ENCODE measurements around the gene TNFSF13B. TPM values are rescaled to one million over a fixed set of nuclear protein-coding genes. Genes with fewer than 3 reads are reported as not detected.

TNFSF13B gene
- total and polyA plus RNA-seq, 7 donors, result 0.23 to 1.5 (median 0.80) TPM

DNA sequence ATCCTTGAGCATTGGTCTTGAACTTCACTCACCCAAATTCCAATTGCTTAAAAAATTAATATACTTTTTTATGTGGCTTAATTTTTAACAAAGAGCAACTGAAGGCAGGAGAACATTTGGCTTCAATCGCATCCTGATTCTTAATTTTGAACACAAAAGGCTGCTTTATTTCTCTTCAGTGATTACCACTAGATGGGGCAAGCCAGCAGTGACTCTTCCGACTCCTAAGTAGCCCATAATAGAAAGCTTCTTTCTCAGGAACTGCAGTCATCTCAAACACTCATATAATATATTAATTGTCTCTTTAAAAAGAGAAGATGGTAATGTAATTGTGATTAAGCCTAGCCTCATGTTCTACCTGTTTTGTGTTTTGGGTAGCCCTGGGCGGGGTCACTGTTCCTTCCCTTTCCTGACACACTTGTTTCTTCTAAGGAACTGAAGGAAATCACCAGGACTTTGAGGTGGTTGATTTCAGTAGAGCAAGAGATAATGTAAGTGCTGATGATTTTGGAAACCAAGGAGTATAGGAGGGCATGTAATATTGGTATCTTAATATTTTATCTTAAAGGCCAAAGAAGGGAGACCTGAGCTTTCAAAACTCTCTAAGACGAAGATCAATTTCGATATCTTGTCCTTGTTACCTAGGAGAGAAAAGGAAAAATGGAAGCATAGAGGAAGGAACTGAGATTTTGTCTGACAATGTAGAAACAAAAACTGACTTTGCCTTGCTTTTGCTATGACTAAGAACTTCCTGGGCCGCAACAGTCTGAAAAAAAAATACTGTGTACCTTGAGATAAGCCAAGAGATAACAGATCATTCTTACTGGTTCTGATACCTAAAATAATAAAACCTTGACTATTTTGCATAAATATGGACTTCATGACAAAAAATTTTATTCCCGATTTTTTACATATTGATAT, 73.1 kb downstream of the TNFSF13B start:
- H3K4me3 ChIP-seq, result no peak overlapping the region
- H3K27ac ChIP-seq, result no peak overlapping the region
- no peak for DNase-seq
- intact Hi-C loops (cut with DNase I), result no loop called here
- H3K9me3 ChIP-seq, result no peaks in the 10 kb centered on the region
- TF ChIP-seq, protein P1, sequence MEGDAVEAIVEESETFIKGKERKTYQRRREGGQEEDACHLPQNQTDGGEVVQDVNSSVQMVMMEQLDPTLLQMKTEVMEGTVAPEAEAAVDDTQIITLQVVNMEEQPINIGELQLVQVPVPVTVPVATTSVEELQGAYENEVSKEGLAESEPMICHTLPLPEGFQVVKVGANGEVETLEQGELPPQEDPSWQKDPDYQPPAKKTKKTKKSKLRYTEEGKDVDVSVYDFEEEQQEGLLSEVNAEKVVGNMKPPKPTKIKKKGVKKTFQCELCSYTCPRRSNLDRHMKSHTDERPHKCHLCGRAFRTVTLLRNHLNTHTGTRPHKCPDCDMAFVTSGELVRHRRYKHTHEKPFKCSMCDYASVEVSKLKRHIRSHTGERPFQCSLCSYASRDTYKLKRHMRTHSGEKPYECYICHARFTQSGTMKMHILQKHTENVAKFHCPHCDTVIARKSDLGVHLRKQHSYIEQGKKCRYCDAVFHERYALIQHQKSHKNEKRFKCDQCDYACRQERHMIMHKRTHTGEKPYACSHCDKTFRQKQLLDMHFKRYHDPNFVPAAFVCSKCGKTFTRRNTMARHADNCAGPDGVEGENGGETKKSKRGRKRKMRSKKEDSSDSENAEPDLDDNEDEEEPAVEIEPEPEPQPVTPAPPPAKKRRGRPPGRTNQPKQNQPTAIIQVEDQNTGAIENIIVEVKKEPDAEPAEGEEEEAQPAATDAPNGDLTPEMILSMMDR (IDR thresholded peaks at IDR 0.05), result peak; percentile 38
- no peaks in the 10 kb centered on the region for H3K36me3 ChIP-seq (ENCODE audit: insufficient read depth in 1 of 2, low read depth in 1 of 2)
- 61 to 64% (median 62%) methylated on average over 7 of the region's 7 CpGs for WGBS, 3 donors
- no peak for ATAC-seq
- no peaks in the 10 kb centered on the region for H3K4me1 ChIP-seq
- H3K27me3 ChIP-seq (ENCODE audit: insufficient read depth in 3 of 3, low read length in 2 of 3), result peaks cover 0 to 2% (median 0%) of the 10 kb centered on the region in 3 donors

- Histone ChIP-seq H3K36me3 (ENCODE audit: insufficient read depth in 1 of 2, low read depth in 1 of 2) (no peaks in the 10 kb centered on the region), H3K9me3 (no peaks in the 10 kb centered on the region), H3K27me3 (ENCODE audit: insufficient read depth in 3 of 3, low read length in 2 of 3) (no peaks in the 10 kb centered on the region), H3K27ac (no peak overlapping the region), H3K4me1 (no peaks in the 10 kb centered on the region), H3K4me3 (no peak overlapping the region)
- ATAC-seq (no peak), DNase-seq (no peak)
- WGBS, 3 donors, result 84 to 86% (median 84%) methylated on average over 10 of the region's 10 CpGs
- intact Hi-C loops (cut with DNase I), result no loop called here
- TF ChIP-seq, protein P1 (IDR thresholded peaks at IDR 0.05), result no peak
Observed at GRCh38 chr13:108345016-108345415, 75.5 kb downstream of the TNFSF13B start.

DNA sequence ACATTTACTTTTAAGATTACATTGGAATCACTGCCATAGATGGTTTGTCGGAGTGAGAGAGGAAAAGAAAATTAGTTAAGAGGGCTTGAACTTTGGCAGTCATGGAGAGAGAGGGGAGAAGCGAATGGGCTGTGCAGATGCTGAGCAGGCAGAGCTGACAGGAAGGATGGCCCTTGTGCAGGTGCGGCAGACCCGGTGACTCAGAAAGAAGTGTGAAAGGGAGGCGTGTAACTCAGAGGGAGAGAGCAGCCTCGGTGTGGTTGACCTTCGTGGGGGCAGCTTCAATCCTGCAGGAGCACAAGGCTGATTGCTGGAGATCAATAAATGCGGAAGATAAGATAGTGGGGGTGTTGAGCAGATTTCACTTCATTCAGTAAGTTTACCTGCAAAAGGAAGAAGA, 76.9 kb downstream of the TNFSF13B start:
- no peak for DNase-seq
- intact Hi-C loops (cut with DNase I), result no loop called here
- Histone ChIP-seq H3K36me3 (ENCODE audit: insufficient read depth in 1 of 2, low read depth in 1 of 2) (no peaks in the 10 kb centered on the region), H3K9me3 (no peaks in the 10 kb centered on the region), H3K27me3 (ENCODE audit: insufficient read depth in 3 of 3, low read length in 2 of 3) (no peaks in the 10 kb centered on the region), H3K27ac (no peak overlapping the region), H3K4me1 (no peaks in the 10 kb centered on the region), H3K4me3 (no peak overlapping the region)
- TF ChIP-seq, protein P1 (IDR thresholded peaks at IDR 0.05), result no peak
- 53 to 59% (median 58%) methylated on average over 8 of the region's 8 CpGs for WGBS, 3 donors
- no peak for ATAC-seq

GRCh38 chr13:108349269-108349668, 79.8 kb downstream of the TNFSF13B start:
- intact Hi-C loops (cut with DNase I), result no loop called here
- H3K4me3 ChIP-seq, result no peak overlapping the region
- ATAC-seq (no peak), DNase-seq (no peak)
- no peaks in the 10 kb centered on the region for H3K9me3 ChIP-seq
- WGBS, 3 donors, result 33 to 88% (median 86%) methylated on average over 1 of the region's 1 CpG
- no peaks in the 10 kb centered on the region for H3K4me1 ChIP-seq
- TF ChIP-seq, protein P1 (IDR thresholded peaks at IDR 0.05), result no peak
- H3K27ac ChIP-seq, result no peak overlapping the region
- no peaks in the 10 kb centered on the region for H3K36me3 ChIP-seq (ENCODE audit: insufficient read depth in 1 of 2, low read depth in 1 of 2)
- H3K27me3 ChIP-seq (ENCODE audit: insufficient read depth in 3 of 3, low read length in 2 of 3), result no peaks in the 10 kb centered on the region
